SU-DHL-6 (cell line): Measurements from ENCODE around the gene CIB4.

Experiments used
- EZH2phosphoT487 ChIP-seq: fragments of 200-600 bp; sonication (generic), shearing (Covaris generic); conservative IDR thresholded peaks from 2 replicates; pipeline ENCODE4 v1.6.1; 2018; ENCODE audit warnings: mild to moderate bottlenecking, antibody characterized with exemption, low read length, moderate library complexity, mixed read lengths
- TF ChIP-seq, protein P1 (sequence below): fragments of 200-600 bp; sonication (generic); IDR thresholded peaks from one replicate; pipeline ENCODE4 v1.5.1; 2017; ENCODE audit warnings: antibody characterized with exemption, mild to moderate bottlenecking, low read length, moderate library complexity; ENCODE audit not compliant: insufficient read depth, poor library complexity, severe bottlenecking

DNA sequence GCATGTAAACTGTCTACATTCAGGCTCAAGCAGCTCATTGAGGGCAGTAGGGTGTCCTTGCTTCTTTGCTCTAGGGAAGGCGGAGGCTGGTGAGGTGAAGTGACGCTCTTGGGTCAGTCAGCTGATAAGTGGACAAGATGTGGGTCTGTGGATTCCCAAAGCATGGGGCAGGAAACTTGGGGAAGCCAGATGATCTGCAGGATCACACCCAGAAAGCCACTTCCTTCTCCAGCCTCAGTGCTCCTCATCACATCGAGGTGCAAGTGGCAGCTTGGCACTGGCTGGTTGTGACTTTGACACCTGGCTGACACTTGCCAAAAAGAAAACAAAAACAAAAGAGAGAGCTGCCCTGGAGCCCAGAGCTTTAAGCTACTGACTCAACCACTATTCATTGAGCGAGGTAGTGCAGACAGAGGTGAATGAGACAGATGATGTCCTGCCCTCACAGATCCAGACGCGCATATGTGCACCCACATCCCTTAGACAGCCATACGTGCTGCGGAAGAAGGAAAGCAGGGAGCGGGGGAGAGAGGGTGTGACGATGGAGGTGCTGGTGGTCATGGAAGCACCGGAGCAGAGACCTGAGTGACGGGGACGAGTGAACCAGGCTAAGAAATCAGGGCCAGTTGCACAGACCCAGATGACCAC lies 3.1 kb upstream of the CIB4 start:
- TF ChIP-seq, protein P1, sequence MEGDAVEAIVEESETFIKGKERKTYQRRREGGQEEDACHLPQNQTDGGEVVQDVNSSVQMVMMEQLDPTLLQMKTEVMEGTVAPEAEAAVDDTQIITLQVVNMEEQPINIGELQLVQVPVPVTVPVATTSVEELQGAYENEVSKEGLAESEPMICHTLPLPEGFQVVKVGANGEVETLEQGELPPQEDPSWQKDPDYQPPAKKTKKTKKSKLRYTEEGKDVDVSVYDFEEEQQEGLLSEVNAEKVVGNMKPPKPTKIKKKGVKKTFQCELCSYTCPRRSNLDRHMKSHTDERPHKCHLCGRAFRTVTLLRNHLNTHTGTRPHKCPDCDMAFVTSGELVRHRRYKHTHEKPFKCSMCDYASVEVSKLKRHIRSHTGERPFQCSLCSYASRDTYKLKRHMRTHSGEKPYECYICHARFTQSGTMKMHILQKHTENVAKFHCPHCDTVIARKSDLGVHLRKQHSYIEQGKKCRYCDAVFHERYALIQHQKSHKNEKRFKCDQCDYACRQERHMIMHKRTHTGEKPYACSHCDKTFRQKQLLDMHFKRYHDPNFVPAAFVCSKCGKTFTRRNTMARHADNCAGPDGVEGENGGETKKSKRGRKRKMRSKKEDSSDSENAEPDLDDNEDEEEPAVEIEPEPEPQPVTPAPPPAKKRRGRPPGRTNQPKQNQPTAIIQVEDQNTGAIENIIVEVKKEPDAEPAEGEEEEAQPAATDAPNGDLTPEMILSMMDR: no peak
- no peak for TF ChIP-seq EZH2phosphoT487
